DND-41 (cell line): ENCODE data around the gene VSIG10L2.

ENCODE experiments used
- ATAC-seq: fragments of 200-7000 bp; cut with Tn5 transposase; 3 replicates; pipeline ENCODE4 v1.9.1; 2021; ENCODE audit warnings: low read depth; ENCODE audit not compliant: insufficient read depth
- DNase-seq: peaks from one replicate; pipeline ENCODE4 v3.0.0-alpha.2; 2020
- H2AFZ ChIP-seq: 2 replicates; pipeline ENCODE4 v1.6.0; 2012; ENCODE audit warnings: low read depth, low read length
- H3K27ac ChIP-seq: 2 replicates; pipeline ENCODE4 v1.5.1; 2012; ENCODE audit warnings: low read length, inconsistent platforms
- H3K27me3 ChIP-seq: fragments of 200-600 bp; sonication (generic); 2 replicates; pipeline ENCODE4 v1.6.0; 2012; ENCODE audit warnings: low read length, mild to moderate bottlenecking, inconsistent platforms; ENCODE audit not compliant: insufficient read depth, poor library complexity
- H3K36me3 ChIP-seq: 2 replicates; pipeline ENCODE4 v1.5.1; 2012; ENCODE audit warnings: low read length, inconsistent platforms; ENCODE audit not compliant: insufficient read depth
- H3K4me1 ChIP-seq: 2 replicates; pipeline ENCODE4 v1.5.1; 2012; ENCODE audit warnings: mild to moderate bottlenecking, low read length; ENCODE audit not compliant: insufficient read depth
- H3K4me2 ChIP-seq: 2 replicates; pipeline ENCODE4 v1.6.0; 2012; ENCODE audit warnings: mild to moderate bottlenecking, moderate library complexity, low read length, inconsistent platforms; ENCODE audit not compliant: insufficient read depth
- H3K4me3 ChIP-seq, 2 experiments: fragments of 200-600 bp in 1 of 2; shearing (Covaris generic) in 1 of 2; 2 replicates each; pipeline ENCODE4 v1.5.1; 2012 to 2016; ENCODE audit warnings: inconsistent platforms in 2 of 2, low read length in 2 of 2, mild to moderate bottlenecking in 2 of 2, low read depth in 1 of 2, moderate library complexity in 1 of 2
- H3K79me2 ChIP-seq: 2 replicates; pipeline ENCODE4 v1.6.0; 2012; ENCODE audit warnings: low read length, inconsistent platforms; ENCODE audit not compliant: insufficient read depth
- H3K9ac ChIP-seq: 2 replicates; pipeline ENCODE4 v1.6.0; 2012; ENCODE audit warnings: low read depth, mild to moderate bottlenecking, inconsistent platforms, low read length, moderate library complexity
- H3K9me3 ChIP-seq: 2 replicates; pipeline ENCODE4 v1.5.1; 2012; ENCODE audit warnings: low read length, moderate library complexity, mild to moderate bottlenecking, inconsistent platforms; ENCODE audit not compliant: insufficient read depth, severe bottlenecking
- H4K20me1 ChIP-seq: 2 replicates; pipeline ENCODE4 v1.6.0; 2012; ENCODE audit warnings: low read length; ENCODE audit not compliant: insufficient read depth
- EZH2 ChIP-seq: IDR thresholded peaks from 3 replicates; pipeline ENCODE4 v1.6.1; 2012; ENCODE audit warnings: borderline replicate concordance, low read depth, mild to moderate bottlenecking, moderate library complexity, low read length, inconsistent platforms; ENCODE audit not compliant: severe bottlenecking
- TF ChIP-seq, protein P1 (sequence below): IDR thresholded peaks from 2 replicates; pipeline ENCODE4 v1.5.1; 2012; ENCODE audit warnings: borderline replicate concordance, low read length, moderate library complexity, mild to moderate bottlenecking; ENCODE audit not compliant: poor library complexity, severe bottlenecking; ENCODE audit errors: extremely low read depth

Gene VSIG10L2

DNA sequence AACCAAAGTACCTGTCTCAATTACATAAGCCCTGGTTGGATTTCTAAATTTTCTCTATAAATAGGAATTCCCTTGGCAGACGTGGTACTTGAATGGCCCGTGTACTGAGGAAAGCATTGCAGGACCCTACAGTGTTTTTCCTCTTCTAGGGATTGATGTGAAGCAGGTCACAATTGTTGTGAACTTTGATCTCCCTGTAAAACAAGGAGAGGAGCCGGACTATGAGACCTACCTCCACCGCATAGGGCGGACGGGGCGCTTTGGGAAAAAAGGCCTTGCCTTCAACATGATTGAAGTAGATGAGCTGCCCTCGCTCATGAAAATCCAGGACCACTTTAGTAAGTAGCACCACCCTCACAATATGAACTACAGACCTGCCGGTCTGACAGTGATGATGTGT, 24.8 kb upstream of the VSIG10L2 start:
- H3K4me3 ChIP-seq, result no peak overlapping the region
- no peak overlapping the region for H3K9ac ChIP-seq
- no peaks in the 10 kb centered on the region for H3K4me1 ChIP-seq
- H3K9me3 ChIP-seq, result no peaks in the 10 kb centered on the region
- DNase-seq (no peak), ATAC-seq (no peak)
- H3K36me3 ChIP-seq, result no peaks in the 10 kb centered on the region
- TF ChIP-seq, protein P1, sequence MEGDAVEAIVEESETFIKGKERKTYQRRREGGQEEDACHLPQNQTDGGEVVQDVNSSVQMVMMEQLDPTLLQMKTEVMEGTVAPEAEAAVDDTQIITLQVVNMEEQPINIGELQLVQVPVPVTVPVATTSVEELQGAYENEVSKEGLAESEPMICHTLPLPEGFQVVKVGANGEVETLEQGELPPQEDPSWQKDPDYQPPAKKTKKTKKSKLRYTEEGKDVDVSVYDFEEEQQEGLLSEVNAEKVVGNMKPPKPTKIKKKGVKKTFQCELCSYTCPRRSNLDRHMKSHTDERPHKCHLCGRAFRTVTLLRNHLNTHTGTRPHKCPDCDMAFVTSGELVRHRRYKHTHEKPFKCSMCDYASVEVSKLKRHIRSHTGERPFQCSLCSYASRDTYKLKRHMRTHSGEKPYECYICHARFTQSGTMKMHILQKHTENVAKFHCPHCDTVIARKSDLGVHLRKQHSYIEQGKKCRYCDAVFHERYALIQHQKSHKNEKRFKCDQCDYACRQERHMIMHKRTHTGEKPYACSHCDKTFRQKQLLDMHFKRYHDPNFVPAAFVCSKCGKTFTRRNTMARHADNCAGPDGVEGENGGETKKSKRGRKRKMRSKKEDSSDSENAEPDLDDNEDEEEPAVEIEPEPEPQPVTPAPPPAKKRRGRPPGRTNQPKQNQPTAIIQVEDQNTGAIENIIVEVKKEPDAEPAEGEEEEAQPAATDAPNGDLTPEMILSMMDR, result no peak
- TF ChIP-seq EZH2, result no peak
- H2AFZ ChIP-seq, result no peak overlapping the region
- no peaks in the 10 kb centered on the region for H3K79me2 ChIP-seq
- H4K20me1 ChIP-seq, result no peaks in the 10 kb centered on the region
- peaks cover 15% of the 10 kb centered on the region for H3K27me3 ChIP-seq
- no peak overlapping the region for H3K4me2 ChIP-seq
- no peak overlapping the region for H3K27ac ChIP-seq

DNA sequence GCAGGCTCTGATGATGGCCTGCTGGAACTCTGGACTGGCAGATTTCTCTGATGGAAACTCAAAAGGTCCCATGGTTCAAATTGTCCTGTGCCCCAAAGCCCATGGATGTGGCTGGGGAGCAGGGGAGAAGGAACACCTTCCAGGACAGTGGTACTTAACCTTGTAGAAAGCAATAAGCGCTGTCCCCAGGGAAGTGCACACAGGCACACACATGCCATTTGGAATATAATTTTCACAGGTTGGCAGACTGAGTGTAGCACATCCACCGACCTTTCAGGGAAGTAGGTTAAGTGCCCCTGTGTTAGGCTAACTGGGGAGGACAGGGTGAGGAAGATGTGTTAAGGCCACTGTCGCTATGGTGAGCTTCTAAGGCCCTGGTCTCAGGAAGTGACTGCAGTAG, 23.7 kb upstream of the VSIG10L2 start:
- Histone ChIP-seq H3K4me3 (no peak overlapping the region), H3K4me2 (no peak overlapping the region), H3K27ac (no peak overlapping the region), H4K20me1 (no peaks in the 10 kb centered on the region), H3K79me2 (no peaks in the 10 kb centered on the region), H3K27me3 (peaks cover 6% of the 10 kb centered on the region), H2AFZ (no peak overlapping the region), H3K36me3 (no peaks in the 10 kb centered on the region), H3K9ac (no peak overlapping the region), H3K9me3 (no peaks in the 10 kb centered on the region), H3K4me1 (no peaks in the 10 kb centered on the region)
- no peak for ATAC-seq
- TF ChIP-seq EZH2, result no peak
- TF ChIP-seq, protein P1, result no peak
- no peak for DNase-seq

DNA sequence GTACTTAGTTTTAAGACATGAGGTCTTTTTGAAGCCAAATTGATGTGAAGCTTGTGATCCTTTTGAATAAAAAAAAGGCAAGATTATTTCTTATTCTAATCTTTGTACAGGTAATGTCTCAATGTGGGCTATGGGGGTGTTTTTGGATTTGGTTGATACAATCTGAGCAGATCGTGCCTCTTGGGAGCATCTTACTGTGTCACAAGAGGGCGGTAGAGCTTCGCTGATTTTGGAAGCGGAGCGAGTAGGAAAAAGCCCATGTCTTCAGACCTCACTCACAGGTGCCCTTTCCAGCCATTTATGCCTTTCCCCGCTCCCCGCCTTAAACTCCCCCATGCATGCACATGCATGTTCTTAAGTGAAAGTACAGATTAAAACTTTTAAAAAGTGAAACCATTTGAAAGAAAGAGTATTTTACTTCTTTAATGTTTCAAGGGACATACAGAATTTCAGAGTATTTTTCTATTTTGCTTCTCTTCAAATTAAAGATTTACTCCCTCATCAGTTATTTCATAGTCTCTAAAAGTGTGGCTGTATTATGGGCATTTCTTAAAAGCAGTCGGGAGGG, 22.7 kb upstream of the VSIG10L2 start:
- Histone ChIP-seq H3K9me3 (no peaks in the 10 kb centered on the region), H2AFZ (no peak overlapping the region), H3K4me1 (no peaks in the 10 kb centered on the region), H3K9ac (no peak overlapping the region), H3K4me3 (no peak overlapping the region), H4K20me1 (no peaks in the 10 kb centered on the region), H3K27ac (no peak overlapping the region), H3K4me2 (no peak overlapping the region), H3K79me2 (no peaks in the 10 kb centered on the region), H3K27me3 (peaks cover 3% of the 10 kb centered on the region), H3K36me3 (no peaks in the 10 kb centered on the region)
- no peak for TF ChIP-seq EZH2
- TF ChIP-seq, protein P1, result peak; percentile 87
- peak; percentile 76 for DNase-seq
- ATAC-seq, result peak; percentile 97
